Measurements from ENCODE around the gene COL4A4. TPM values are rescaled to one million over a fixed set of nuclear protein-coding genes. Genes with fewer than 3 reads are reported as not detected.

COL4A4 gene
- total and polyA plus RNA-seq, 2 donors (not counting 3 experiments of a cell fraction or from before 2014, with no cell fraction given), result not detected

DNA sequence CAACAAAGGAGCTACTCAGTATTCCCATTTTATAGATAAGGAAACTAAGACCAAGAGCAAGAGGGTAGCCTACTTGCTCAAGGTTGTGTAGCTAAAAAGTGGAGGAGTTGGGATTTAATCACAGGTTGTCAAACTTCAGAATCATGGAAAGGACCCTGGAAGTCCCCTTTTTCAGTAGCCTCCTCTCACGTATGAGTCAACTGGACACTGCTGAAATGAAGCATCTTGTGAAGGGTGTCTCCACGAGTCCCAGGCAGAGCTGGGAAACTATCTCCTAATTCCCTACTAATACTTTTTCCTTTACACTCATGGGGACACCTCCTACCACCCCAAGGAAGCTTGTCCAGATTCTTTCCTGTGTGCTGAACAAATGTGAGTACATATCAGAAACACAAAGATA is 172.3 kb downstream of the COL4A4 start:
- DNase-seq (ENCODE audit: low read depth, low spot score), result no peak
- POLR2A ChIA-PET, result no interaction called here
- CTCF ChIA-PET, result interaction anchor here (1.3 to 1.6 kb wide), 2 partner anchors 12 to 1325 kb away, joined by 3 read pairs; no protein-coding TSS in a partner anchor
- dilution Hi-C loops (cut with MboI; ENCODE audit: extremely low pct_ligation_motif_present, low sequenced_read_pairs), result no loop called here
- TF ChIP-seq POLR2A (IDR thresholded peaks at IDR 0.05; ENCODE audit: low read depth, low read length) (no peak), EZH2 (IDR thresholded peaks at IDR 0.05; ENCODE audit: borderline replicate concordance, low read depth, low read length, severe bottlenecking) (no peak), POLR2AphosphoS5 (IDR thresholded peaks at IDR 0.05; ENCODE audit: insufficient read depth, low read depth, low read length) (no peak), JUN (IDR thresholded peaks at IDR 0.05; ENCODE audit: borderline replicate concordance, insufficient read depth, insufficient read length, low read depth) (no peak), MYC (IDR thresholded peaks at IDR 0.05; ENCODE audit: low read depth, low read length) (no peak), GATA2 (IDR thresholded peaks at IDR 0.05; ENCODE audit: insufficient read depth, insufficient read length, low read depth, low read length) (no peak), FOS (IDR thresholded peaks at IDR 0.05; ENCODE audit: borderline replicate concordance, insufficient read depth, low read length) (no peak)
- TF ChIP-seq, protein P1, sequence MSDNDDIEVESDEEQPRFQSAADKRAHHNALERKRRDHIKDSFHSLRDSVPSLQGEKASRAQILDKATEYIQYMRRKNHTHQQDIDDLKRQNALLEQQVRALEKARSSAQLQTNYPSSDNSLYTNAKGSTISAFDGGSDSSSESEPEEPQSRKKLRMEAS (IDR thresholded peaks at IDR 0.05; ENCODE audit: insufficient read depth, insufficient read length), result no peak
- TF ChIP-seq, protein P2, sequence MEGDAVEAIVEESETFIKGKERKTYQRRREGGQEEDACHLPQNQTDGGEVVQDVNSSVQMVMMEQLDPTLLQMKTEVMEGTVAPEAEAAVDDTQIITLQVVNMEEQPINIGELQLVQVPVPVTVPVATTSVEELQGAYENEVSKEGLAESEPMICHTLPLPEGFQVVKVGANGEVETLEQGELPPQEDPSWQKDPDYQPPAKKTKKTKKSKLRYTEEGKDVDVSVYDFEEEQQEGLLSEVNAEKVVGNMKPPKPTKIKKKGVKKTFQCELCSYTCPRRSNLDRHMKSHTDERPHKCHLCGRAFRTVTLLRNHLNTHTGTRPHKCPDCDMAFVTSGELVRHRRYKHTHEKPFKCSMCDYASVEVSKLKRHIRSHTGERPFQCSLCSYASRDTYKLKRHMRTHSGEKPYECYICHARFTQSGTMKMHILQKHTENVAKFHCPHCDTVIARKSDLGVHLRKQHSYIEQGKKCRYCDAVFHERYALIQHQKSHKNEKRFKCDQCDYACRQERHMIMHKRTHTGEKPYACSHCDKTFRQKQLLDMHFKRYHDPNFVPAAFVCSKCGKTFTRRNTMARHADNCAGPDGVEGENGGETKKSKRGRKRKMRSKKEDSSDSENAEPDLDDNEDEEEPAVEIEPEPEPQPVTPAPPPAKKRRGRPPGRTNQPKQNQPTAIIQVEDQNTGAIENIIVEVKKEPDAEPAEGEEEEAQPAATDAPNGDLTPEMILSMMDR (IDR thresholded peaks at IDR 0.05; ENCODE audit: extremely low read depth in 1 of 2, insufficient read depth in 1 of 2, low read depth in 1 of 2, low read length in 2 of 2), result no peak
- Histone ChIP-seq H3K27ac (ENCODE audit: insufficient read depth, low read depth, low read length) (no peak overlapping the region), H3K4me3 (replicated peaks in 1 of 3; ENCODE audit: insufficient read depth in 1 of 3, low read depth in 1 of 3, low read length in 3 of 3) (no peak overlapping the region), H3K79me2 (ENCODE audit: control insufficient read depth, insufficient read depth, low read length) (no peaks in the 10 kb centered on the region), H3K4me2 (ENCODE audit: insufficient read depth, low read length) (no peak overlapping the region), H3K36me3 (ENCODE audit: control insufficient read depth in 2 of 2, extremely low read depth in 1 of 2, insufficient read depth in 2 of 2, low read length in 2 of 2) (no peaks in the 10 kb centered on the region), H3K9me1 (replicated peaks; ENCODE audit: control insufficient read depth, extremely low read depth, insufficient read depth, low read length) (no peaks in the 10 kb centered on the region), H3K4me1 (ENCODE audit: control insufficient read depth, extremely low read depth, insufficient read depth, low read length) (no peaks in the 10 kb centered on the region), H3K9ac (replicated peaks; ENCODE audit: extremely low read depth, insufficient read depth, low read length) (no peak overlapping the region), H3K9me3 (replicated peaks; ENCODE audit: control insufficient read depth, insufficient read depth, low read length) (no peaks in the 10 kb centered on the region), H4K20me1 (replicated peaks; ENCODE audit: control insufficient read depth, extremely low read depth, insufficient read depth, low read length) (no peaks in the 10 kb centered on the region), H3K27me3 (ENCODE audit: control insufficient read depth in 2 of 2, insufficient read depth in 2 of 2, low read length in 2 of 2) (no peaks in the 10 kb centered on the region), H2AFZ (ENCODE audit: low read depth, low read length) (no peak overlapping the region)
- no peak for FAIRE-seq
- intact Hi-C loops (cut with micrococcal nuclease), result no loop called here
- no TSS peak for BruUV-seq (replicated peaks)
